BJ (cell line): ENCODE measurements around the gene TRIM66. TPM values are rescaled to one million over a fixed set of nuclear protein-coding genes. Genes with fewer than 3 reads are reported as not detected.

Experiments
- CTCF ChIA-PET: fragments of 350-600 bp; formaldehyde crosslinking; extraction: SDS; loops from one replicate; lab custom pipeline; 2021; ENCODE audit warnings: antibody characterized with exemption, inconsistent platforms; lab: Yijun Ruan, JAX
- POLR2A ChIA-PET: fragments of 300-600 bp; sonication (Branson Sonifier 250); formaldehyde crosslinking; extraction: SDS; loops from one replicate; lab custom pipeline; 2021; ENCODE audit warnings: antibody characterized with exemption; lab: Charles Lee
- DNase-seq: peaks from one replicate; pipeline ENCODE4 v3.0.0-alpha.2; 2011; ENCODE audit warnings: low read depth
- H3K27me3 ChIP-seq: 2 replicates; pipeline ENCODE4 v1.6.0; 2011; ENCODE audit warnings: low read length; ENCODE audit not compliant: control insufficient read depth, insufficient read depth
- H3K36me3 ChIP-seq: 2 replicates; pipeline ENCODE4 v1.5.1; 2011; ENCODE audit warnings: low read length; ENCODE audit not compliant: control insufficient read depth, insufficient read depth
- H3K4me3 ChIP-seq: 2 replicates; pipeline ENCODE4 v1.5.1; 2011; ENCODE audit warnings: low read depth, mild to moderate bottlenecking, control low read depth, low read length
- polyA plus RNA-seq: library from polyadenylated mRNA; depleted of rRNA; stranded (reverse); fragments of >200 nt; gene quantifications from 2 replicates; pipeline ENCODE4 v1.2.3, GENCODE V29; 2011
- TF ChIP-seq, protein P1 (sequence below): IDR thresholded peaks from 2 replicates; pipeline ENCODE4 v1.5.1; 2011; ENCODE audit warnings: low read depth, mild to moderate bottlenecking, control low read depth, inconsistent platforms, low read length, moderate library complexity; ENCODE audit not compliant: insufficient read depth

TRIM66 gene
- polyA plus RNA-seq, 1 experiment = 5.6 TPM

DNA sequence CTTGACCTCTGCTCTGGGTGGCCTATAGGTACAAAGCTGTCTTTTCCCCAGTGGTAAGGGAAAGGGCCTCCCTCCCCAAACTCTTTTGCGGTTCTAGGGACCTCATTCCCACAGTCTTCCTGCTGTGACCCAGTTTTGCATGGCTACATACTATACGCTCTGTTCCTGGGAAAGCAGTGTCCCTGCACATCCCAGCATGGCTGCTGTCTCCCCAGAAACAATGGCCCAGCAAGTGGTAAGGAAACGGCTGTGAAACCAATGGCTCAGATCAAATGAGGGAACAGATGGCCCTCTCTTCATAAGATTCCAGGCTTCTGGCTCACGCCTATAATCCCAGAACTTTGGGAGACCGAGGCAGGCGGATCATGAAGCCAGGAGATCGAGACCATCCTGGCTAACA is 41.2 kb upstream of the TRIM66 start:
- DNase-seq = no peak
- peaks cover 14% of the 10 kb centered on the region for H3K36me3 ChIP-seq
- ChIA-PET CTCF (no interaction called here), POLR2A (no interaction called here)
- H3K27me3 ChIP-seq = no peaks in the 10 kb centered on the region
- TF ChIP-seq, protein P1, sequence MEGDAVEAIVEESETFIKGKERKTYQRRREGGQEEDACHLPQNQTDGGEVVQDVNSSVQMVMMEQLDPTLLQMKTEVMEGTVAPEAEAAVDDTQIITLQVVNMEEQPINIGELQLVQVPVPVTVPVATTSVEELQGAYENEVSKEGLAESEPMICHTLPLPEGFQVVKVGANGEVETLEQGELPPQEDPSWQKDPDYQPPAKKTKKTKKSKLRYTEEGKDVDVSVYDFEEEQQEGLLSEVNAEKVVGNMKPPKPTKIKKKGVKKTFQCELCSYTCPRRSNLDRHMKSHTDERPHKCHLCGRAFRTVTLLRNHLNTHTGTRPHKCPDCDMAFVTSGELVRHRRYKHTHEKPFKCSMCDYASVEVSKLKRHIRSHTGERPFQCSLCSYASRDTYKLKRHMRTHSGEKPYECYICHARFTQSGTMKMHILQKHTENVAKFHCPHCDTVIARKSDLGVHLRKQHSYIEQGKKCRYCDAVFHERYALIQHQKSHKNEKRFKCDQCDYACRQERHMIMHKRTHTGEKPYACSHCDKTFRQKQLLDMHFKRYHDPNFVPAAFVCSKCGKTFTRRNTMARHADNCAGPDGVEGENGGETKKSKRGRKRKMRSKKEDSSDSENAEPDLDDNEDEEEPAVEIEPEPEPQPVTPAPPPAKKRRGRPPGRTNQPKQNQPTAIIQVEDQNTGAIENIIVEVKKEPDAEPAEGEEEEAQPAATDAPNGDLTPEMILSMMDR = no peak
- no peak overlapping the region for H3K4me3 ChIP-seq

DNA sequence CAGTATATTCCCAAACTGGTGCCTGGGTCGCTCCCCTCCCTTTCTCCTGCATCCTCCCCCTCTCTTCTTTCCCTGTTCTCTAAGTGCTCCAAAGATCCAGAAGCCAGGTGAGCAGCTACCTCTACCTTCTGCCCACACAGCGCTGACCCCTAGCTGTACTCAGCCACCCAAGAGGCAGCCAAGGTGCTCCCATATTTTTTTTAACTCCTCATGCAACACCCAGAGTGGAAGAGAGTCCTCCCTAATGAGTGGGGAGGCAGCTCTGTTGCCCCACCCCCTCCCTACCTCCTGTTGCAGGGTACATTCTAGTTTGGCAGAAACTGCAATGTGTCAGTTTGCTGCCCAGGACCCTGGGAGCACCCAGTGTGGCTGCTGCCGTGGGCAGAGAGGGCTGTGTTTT is 40.3 kb upstream of the TRIM66 start:
- no peaks in the 10 kb centered on the region for H3K27me3 ChIP-seq
- ChIA-PET POLR2A (no interaction called here), CTCF (no interaction called here)
- TF ChIP-seq, protein P1 = no peak
- peaks cover 14% of the 10 kb centered on the region for H3K36me3 ChIP-seq
- no peak overlapping the region for H3K4me3 ChIP-seq
- DNase-seq = no peak

DNA sequence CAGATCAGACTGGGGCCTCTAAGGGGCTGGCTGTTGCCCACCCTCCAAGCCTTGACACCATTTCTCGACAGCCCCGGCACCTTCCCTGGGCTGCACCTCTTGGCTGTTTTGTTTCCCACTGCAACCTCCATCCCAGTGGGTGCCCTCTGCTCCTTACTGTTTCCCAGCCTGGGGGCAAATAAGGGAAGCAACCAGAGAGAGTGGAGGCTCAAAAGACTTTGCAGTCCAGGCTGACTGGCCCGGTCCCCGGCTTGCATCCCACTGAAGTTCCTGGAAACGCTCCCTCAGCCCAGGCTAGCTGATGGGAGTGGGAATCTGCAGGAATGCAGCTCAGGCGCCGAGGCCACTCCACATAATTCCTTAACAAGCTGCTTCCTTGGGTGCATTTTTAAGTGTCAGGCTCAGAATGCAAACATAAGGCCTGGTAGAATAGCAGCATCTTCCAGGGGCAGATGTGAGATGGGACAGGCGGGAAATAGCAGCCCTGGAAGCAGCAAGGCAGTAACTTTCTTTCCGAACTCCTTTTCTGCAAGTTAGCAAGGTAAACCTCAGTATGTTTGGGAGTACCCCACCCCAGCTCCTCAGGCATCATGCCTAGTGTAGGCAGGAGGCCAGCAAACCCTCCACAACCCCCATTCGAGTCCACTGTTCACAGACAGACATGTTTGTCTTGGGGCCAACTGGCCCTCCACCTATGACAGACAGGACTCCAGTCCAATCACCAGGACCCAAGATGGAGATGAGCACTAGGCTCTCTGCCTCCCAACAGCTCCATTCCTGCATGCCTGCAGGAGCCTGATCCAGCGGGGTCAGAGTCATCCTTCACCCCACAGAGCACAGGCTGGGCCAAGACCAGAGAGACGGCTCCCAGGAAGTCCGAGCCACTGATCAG is 39.4 kb upstream of the TRIM66 start:
- TF ChIP-seq, protein P1 = no peak
- POLR2A ChIA-PET = interaction anchor here (0.6 to 1.1 kb wide), 2 partner anchors 11 to 13 kb away, joined by 3 to 4 read pairs; no protein-coding TSS in a partner anchor
- Histone ChIP-seq H3K27me3 (no peaks in the 10 kb centered on the region), H3K36me3 (peaks cover 19% of the 10 kb centered on the region), H3K4me3 (no peak overlapping the region)
- CTCF ChIA-PET = no interaction called here
- no peak for DNase-seq

DNA sequence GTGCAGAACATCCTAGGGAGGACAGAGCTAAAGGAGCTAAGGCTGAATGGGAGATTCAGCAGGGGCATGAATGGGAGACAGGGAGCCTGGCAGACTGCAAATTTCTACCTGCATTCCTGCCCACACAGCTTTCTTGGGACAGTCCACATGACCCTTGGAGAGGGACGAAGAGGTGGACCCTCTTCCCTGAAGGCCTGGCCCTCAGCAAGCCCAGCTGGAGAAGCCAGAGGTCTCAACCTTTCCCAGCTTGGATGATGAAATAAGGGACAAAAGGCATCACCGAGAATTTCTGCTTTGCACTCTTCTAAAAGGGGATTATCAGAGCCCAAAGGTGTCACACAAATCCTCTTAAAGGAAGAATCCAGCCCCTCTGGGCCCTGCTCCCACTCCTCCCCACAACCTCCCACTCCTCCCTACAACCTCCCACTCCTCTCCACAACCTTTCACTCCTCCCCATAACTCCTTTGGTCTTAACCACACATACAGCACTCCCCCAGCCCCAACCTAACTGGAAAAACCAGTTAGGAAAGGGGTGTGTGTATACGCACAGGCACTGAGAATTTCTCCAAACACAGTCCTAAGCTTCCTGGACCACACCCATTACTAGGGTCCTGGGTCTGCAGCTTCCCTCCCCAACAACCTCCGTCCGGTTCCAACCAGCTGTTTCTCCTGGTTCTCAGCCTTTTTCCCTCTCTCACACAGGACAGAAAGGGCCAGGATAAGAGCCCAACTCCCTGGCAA is 38.6 kb upstream of the TRIM66 start:
- TF ChIP-seq, protein P1 = no peak
- no peak for DNase-seq
- no peaks in the 10 kb centered on the region for H3K27me3 ChIP-seq
- H3K36me3 ChIP-seq = peaks cover 21% of the 10 kb centered on the region
- H3K4me3 ChIP-seq = no peak overlapping the region
- ChIA-PET POLR2A (interaction anchor here (0.6 to 1.1 kb wide), 3 partner anchors 12 to 48 kb away, joined by 3 to 4 read pairs (median 3); no protein-coding TSS in a partner anchor), CTCF (interaction anchor here (0.7 to 3.2 kb wide), 5 partner anchors 9 to 193 kb away, joined by 3 to 13 read pairs (median 3); no protein-coding TSS in a partner anchor)

DNA sequence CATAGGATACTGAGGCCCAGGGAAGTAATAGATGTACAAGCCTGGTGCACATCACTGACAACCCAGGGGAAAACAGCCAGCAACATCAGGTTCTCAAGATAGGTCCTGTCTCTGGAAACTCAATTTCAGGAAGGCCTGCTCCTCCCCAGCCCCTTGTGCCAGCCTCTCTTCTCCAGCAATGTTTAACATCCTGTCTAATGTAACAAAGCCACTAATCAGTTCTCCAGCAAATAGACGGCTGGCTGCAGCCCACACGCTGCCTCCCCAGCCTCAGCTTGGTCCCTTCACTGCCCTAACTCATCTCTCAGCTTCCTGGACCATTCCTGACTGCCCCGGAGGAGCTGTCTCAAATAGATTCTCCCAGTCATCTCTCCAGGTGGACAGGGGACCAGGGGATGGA is 37.9 kb upstream of the TRIM66 start:
- ChIA-PET POLR2A (interaction anchor here (1.0 to 1.8 kb wide), 2 partner anchors 11 to 48 kb away, joined by 3 to 9 read pairs; no protein-coding TSS in a partner anchor), CTCF (interaction anchor here (0.6 to 3.2 kb wide), 9 partner anchors 9 to 194 kb away, joined by 3 to 13 read pairs (median 3); a partner anchor contains a TSS)
- DNase-seq = no peak
- no peak overlapping the region for H3K4me3 ChIP-seq
- TF ChIP-seq, protein P1 = no peak
- no peaks in the 10 kb centered on the region for H3K27me3 ChIP-seq
- peaks cover 25% of the 10 kb centered on the region for H3K36me3 ChIP-seq
